Measurements from ENCODE around the gene PIK3R6. TPM values are rescaled to one million over a fixed set of nuclear protein-coding genes. Genes with fewer than 3 reads are reported as not detected.
A peak's percentile ranks its signal among the peaks of the same experiment; 100 is the strongest.

Gene PIK3R6
- total RNA-seq, 1 experiment from 2014 or later, result not detected

DNA sequence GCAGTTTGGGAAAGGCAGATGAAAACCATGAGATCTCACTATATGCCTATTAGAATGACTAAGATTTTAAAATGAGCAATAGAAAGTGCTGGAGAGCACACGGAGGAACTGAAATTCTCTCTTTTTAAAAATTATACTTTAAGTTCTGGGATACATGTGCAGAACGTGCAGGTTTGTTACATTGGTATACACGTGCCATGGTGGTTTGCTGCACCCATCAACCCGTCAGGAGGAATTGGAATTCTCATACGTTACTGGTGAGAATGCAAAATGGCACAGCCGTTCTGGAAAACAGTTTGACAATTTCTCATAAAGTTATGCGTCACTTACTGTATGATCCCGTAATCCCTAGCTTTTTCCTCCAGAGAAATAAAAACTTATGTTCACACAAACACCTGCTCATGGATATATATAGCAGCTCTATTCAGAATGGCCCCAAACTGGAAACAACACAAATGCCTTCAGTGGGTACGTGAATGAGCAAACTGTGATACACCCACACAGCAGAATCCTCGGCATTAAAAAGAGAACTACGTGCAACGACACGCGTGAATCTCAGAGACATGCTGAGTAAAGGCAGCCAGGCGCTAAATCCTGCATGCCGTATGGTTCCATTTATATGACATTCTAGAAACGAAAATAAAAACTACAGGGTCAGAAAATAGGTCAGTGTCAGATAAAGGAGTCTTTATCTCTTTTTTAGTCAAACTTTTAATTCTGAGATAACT is 11.8 kb downstream of the PIK3R6 start:
- DNase-seq (ENCODE audit: low spot score), result no peak

DNA sequence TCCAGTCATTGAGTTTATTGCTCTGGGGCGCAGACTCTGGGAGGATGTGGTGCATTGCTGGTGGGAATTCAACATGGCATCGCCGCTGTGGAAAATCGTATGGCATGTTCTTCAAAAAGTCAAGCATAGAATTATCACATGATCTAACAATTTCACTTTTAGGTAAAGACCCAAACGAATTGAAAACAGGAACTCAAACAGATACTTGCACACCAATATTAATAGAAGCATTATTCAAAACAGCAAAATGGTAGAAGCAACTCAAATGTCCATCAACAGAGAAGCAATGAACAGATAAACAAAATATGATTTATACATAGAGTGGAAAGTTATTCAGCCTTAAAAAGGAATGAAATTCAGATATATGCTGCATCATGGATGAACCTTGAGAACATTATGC is 15.9 kb downstream of the PIK3R6 start:
- DNase-seq (ENCODE audit: low spot score), result no peak

DNA sequence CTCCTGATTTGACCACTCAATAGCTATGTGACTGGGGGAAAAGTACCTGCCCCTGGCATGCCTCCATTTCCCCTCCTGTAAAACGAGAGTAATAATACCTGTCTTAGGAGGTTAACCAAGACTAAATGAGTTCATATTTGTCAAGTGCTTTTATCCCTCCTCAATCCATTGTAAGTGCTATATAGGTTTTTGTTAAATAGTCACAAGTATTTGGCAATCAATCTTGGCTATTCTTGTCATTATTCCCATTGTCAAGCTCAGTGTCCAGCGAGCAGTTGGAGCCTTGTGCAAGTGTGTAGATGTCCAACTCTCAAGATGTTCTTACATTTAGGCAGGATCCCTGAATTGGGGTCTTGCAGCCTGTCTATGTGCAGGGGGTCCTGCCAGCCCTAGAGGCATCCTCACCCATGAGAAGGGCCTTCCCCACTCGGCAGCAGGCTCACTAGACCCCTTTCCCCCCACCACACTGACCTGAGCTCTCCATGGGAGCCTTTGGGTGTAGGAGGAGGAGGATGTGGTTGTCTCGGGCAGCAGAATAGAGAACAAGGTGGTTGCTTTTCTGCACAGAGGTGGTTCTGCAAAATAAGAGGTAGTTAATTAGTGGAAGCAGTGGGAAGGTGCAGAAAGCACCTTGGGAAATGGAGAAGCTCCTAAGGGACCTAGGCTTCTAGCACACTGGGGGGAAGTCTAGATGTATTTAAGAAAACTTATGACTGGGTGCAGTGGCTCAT is 18.0 kb downstream of the PIK3R6 start:
- DNase-seq (ENCODE audit: low spot score), result no peak

DNA sequence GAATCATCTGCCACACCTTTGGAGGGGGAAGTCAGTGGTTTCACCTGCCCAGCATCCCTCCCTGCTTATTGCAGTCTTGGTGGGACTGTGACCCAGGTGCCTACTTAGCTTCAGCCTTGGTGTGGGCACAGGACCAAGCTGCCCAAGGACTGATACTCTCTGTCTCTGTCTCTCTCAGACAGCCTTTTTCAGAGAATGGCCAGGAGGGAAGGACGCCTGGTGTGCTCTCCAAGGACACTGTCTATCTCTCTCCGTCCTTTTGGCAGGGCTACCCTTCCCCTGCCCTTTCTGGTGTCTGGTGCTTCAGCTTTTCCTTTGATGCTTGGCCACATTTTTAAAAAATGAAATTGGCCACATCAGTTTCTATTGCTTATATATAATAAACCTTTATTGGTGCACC is 19.6 kb downstream of the PIK3R6 start:
- no peak for DNase-seq (ENCODE audit: low spot score)

DNA sequence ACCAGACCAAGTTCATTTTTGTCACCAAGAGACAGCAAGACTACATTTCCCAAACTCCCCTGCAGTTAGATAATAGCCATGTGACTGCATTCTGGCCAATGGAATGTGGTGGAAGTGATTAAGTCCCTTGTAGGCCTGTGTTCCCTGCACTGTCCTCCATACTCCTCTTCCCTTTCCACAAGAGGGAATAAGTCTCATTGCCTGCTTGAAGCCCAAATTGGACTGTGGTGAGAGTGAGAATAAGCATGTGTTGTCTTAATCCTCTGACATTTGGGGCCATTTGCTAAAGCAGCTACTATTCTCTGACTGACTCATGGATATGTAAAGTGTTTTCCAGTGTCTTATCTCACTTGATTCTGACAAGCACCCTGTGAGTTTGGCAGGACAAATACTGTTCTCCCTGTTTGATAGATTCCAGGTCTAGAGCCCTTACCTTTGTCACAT is 20.7 kb downstream of the PIK3R6 start:
- DNase-seq (ENCODE audit: low spot score), result peak; percentile 18

DNA sequence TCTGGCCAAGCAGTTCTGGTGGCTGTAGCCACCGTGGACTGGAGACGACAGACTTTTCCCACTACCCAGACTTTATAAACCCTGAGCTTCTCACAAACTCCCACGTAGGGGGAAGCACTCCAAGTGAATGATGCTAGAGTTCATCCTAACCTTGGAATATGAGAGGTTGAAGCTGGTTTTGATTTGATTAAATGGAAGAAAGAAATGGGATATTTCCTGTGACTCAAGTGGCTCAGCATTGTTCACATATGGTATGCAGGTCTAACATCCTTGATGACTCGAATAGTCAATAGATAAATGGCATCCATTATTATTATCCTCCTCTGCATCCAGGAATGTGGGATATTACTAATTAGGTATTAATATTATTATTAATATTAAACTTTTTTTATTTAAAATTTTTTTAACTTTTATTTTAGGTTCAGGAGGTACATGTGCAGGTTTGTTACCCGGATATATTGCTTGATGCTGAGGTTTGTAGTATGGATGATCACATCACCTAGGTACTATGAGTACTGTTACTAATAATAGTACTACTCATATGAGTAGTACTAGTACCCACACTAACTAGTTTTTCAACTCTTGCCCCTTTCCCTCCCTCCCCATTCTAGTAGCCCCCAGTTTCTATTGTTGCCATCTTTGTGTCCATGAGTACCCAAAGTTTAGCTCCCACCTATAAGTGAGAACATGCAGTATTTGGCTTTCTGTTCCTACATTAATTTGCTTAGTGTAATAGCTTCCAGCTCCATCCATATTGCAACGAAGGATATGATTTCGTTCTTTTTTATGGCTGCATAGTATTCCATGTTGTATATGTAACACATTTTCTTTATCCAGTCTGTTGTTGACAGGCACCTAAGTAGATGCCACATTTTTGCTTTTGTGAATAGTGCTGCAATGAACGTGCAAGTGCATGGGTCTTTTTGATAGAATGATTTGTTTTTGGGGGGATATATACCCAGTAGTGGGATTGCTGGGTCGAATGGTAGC is 22.9 kb downstream of the PIK3R6 start:
- DNase-seq (ENCODE audit: low spot score), result no peak

DNA sequence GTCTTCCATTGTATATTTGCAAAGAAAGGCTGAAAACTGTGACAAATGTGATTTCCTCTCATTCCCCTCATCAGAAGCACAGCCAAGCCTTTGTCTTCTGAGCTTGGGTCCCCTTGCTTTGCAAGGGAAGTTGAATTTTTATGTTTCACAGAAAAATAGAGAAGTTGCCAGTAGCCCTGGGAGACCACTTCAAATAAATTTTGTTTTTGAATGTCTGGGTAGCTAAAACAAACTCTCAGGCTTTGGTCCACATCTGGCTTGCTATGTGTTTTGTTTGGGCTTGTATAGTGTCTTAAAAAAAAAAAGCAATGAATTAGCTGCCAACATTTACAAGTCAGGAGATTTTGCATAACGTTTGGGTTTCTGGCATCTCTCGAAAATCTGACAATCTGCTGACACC is 24.1 kb downstream of the PIK3R6 start:
- DNase-seq (ENCODE audit: low spot score), result no peak

DNA sequence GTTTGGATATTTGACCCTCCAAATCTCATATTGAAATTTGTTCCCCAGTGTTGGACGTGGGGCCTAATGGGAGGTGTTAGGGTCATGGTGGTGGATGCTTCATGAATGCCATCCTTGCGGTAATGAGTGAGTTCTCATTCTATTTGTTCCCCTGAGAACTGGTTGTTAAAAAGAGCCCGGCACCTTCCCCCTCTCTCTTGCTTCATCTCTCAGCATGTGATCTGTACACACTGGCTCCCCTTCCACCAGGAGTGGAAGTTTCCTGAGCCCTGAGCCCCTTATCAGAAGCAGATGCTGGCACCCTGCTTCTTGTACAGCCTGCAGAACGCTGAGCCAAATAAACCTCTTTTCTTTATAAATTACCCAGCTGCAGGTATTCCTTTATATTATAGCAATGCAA is 25.6 kb downstream of the PIK3R6 start:
- no peak for DNase-seq (ENCODE audit: low spot score)

DNA sequence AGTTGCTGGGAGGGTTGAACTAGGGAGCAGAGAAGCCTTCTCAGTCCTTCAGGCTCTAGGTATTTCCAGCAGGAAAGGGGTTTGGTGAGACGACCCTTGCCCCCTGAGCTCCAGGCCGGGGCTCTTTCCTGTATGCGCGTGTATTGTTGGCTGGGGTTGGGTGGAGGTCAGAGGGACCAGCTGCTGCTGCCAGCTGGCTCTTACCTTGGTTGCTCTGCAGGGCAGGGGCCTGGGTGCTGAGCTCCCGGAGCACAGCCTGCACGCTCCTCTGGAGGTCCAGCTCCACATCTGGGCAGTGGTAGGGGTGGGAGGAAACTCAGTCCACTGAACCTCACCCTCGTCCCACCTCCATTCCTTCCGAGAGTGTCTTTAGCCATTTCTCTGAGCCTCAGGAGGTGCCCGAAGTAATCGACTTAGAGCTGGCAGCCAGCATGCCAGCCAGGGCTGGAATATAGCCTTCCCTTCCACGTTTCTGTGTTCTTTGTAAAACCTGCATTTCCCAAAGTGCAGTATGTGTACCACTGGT is 28.0 kb downstream of the PIK3R6 start:
- no peak for DNase-seq (ENCODE audit: low spot score)

DNA sequence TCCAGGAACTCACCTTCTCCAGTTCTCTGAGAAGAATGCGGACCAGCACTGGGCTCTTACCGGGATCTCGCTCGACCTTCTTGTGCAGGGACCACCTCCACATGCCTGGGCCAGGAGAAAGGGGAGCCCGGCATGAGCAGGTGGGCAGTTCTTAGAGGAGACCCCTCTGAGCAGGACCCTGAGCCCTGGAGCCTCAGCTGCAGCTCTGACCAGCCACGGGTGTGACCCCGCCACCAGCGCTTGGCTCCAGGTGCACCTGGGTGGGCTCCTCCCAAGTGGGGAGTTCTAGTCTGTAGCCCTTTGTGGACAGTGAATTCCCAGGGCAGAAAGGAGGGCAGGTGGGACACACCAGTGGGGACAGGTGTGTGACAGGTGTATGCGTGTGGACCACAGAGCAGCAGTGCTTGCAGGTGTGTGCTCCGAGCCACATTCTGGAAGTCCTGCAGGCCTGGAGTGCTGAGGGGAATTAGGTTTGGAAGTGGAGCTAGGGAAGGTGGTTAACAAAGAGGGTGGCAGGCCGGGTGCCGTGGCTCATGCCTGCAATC is 28.9 kb downstream of the PIK3R6 start:
- DNase-seq (ENCODE audit: low spot score), result no peak

DNA sequence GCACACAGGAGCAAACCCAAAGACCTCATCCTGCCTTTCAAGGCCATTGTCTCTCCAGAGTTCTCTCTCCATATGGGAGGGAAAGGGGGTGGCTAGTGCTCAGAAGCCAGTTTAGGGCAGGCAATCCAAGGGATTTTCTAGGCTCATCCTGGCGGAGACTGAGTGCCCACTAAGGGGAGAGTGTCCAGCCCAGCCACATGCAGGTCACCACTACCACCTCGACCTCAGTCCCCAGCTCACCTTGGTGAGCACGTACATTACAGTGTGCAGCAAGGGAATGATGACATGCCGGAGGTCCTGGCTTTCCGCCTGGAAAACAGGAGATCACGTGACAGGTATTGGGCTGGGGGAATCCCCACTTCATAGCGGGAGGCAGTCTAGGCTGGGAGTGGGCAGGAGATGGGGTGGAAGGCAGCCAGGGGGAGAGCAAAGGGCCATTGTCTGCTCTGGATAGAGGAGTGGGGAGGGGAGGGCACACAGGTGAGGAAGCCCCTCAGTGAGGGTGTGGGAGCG is 29.9 kb downstream of the PIK3R6 start:
- peak; percentile 25 for DNase-seq (ENCODE audit: low spot score)

DNA sequence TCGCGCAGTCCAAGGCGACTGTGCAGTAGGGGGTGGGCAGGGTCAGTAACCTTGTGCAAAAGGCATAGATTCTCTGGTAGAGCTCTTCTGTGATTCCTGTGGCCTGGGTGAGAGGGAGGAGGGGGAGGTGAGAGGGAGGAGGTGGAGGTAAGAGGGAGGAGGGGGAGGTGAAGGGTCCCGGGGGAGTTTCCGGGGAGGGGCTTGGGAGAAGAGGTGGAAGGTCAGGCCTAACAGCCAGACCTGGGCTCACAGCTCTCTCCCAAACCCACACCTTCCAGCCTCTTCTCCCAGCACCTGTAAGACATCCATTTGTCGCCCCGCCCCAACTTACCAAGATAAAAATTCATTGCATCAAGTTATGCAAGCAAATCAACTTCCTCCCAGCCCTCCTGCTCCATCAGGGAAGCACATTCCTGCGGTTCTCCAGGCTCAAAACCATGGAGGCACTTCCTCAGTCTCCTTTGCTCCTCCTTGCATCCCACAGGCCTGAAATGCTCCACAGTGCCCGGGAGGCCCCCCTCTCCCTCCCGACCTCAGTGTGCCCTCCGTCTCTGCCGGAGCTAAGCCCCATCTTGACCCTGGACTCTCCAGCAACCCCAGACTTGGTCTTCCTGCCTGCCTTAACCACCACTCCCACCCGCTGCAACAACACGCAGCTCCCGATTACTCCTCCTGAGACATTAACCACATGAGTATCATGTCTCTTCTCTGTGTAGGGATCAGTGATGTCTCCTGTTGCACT is 30.5 kb downstream of the PIK3R6 start:
- no peak for DNase-seq (ENCODE audit: low spot score)

DNA sequence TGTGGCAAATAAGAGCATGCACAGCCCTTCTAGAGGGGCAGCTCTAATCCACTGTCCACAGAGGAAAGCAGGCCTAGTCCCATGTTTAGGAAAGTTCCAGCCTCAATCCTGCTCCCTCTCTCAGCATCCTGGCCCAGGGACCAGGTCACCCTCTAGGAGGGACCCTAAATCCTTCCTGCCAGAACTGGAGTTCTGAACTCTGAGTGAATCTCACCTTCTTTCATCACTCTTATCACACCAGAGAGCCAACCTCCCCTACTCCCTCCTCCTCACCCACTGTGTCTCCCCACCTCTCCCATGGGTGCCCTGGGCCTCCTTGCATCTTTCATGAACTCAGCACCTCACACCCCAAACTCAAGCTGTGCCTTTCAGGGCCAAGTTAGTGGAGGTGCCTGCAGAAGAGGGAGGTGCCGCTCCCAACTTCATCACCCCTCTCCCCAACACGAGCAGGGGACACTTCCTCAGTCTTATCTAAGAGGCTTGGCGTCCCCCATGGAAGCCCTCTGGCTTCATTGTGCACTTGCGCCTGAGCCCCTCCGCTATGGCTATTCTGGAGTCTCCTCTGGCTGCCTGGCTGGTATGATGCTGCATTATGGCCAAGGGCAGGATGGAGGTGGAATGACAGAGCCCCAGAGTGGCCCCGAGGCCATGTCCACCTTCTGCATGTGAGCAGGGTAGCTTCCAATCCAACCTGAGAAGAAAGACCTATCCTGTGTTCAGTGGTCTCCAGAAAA is 31.7 kb downstream of the PIK3R6 start:
- no peak for DNase-seq (ENCODE audit: low spot score)

DNA sequence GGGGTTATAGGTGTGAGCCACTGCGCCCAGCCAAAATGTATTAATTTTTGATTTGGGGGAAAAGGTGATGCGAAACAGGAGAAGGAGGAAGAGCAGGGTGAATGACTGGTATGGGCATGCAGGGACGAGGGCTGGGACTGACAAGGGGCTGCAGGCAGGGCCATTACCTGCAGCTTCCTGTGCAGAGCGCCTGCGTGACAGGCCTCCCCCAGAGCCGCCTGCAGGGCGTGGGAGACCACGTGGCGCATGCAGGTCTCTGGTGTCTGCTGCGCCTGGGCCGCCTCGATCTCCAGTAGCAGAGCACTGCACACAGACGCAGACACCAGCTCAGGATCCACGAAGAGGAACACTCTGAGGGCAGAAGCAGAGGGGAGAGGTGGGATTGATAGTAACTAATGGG is 32.4 kb downstream of the PIK3R6 start:
- no peak for DNase-seq (ENCODE audit: low spot score)

DNA sequence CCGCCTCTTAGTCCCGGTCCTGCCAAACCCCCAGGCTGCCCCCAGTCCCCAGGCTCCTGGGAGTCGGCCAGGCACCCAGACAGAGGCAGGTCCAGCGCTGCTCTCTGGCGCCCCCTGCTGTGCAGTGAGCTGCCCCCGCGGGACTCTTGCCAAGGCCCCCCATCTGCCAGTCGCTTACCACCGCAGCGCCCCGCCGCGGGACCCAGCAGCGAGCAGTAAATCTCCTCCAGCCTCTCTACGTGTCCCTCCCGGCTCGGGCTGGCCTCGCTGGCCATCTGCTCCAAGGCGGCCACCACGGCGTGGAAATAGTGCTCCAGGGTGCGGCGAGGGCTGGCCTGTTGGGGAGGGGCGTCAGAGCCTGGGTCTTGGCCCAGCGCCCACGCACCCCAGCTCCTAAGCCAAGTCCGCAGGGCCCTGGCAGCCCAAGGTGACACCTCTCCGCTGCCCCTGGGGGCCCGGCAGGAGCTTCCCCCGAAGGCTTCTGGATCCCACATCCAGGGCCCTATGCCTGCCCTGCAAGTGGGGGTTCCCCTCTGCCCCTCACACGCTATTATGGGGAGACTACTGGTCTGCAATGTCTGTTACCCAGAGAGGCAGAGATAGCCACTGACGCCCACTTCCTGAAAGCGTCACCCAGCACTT is 34.6 kb downstream of the PIK3R6 start:
- no peak for DNase-seq (ENCODE audit: low spot score)

DNA sequence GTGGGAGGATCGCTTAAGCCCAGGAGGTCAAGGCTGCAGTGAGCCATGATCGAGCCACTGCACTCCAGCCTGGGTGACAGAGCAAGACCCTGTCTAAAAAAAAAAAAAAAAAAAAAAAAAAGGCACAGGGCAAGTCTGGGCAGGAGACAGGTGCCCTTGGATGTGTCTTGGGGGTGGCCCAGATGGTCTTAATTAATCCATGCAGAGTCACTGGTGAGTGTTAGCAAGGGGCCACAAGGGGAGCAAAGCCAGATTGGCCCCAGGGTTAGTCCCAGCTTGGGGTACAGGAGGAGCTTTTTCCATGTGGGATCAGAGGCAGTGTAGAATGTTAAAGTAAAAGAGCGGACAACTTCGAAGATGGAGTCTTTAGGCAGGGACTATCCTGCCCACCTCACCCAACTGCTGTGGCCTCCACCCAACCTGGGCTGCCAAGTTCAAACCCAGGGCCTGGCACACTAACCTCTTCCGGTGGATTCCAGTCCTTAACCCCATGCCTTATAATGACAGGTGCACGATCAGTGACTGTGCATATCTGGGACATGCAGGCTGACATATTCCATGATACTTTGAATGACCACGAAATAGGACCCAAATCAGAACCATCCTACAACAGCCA is 36.1 kb downstream of the PIK3R6 start:
- DNase-seq (ENCODE audit: low spot score), result no peak

DNA sequence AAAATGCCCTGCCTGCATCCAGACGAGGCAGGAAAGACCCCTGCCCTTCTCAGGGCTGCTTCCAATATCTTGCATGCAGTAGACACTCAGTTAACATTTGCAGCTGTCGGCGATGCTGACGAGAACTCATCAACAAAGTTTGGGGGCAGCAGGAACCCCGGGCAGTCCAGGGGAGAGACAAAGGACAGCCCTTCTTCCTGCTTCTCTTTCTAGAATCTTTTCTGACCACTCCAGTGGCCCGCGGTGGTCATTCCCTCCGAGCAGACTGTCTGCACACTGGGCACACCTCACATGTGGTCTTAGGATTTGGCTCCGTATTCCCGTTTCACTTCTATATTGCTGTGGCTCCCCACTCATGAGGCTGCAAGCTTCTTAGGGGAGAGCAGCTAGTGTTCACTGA is 37.3 kb downstream of the PIK3R6 start:
- no peak for DNase-seq (ENCODE audit: low spot score)

DNA sequence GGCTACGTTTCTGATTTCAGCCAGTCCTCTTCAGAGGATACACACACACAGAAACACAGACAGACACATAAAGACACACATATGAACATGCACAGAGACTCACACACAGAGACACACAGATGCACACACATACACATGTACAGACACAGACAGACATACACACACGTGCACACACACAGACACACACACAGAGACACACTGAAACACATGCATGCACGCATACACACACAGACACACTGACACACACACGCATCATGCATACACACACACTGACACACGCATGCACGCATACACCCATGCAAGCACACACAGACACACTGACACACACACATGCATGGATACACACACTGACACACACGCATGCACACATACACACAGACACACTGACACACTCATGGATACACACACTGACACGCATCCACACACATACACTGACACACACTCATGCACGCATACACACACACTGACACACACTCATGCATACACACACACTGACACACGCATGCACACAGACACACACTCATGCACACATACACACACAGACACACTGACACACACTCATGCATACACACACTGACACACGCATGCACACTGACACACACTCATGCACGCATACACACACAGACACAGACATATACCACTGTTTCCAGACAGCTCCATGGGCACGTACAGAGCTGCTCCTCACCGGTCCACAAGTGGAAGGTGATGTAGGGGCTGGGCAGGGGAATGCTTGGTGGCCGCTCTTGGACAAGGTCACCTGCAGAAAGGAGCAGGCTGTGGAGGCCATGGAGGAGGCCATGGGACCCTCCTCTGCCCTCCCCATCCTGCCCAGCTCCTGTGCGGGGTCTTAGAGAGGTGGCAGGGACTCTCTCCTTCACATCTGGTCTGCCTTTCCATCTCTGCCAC is 38.2 kb downstream of the PIK3R6 start:
- no peak for DNase-seq (ENCODE audit: low spot score)
